HG03469 (cell line): Measurements from ENCODE around the gene HNRNPUL2.
"Not testable (repeated sequence)": the region's sequence is repeated elsewhere in the genome, so short reads cannot be mapped to it uniquely, and the experiment has no call there.

Experiments
- ATAC-seq: cut with Tn5 transposase; IDR thresholded peaks from one replicate; pipeline ENCODE4 v1.9.1; 2021; ENCODE audit warnings: mild to moderate bottlenecking, moderate library complexity, moderate number of reproducible peaks; ENCODE audit not compliant: unreplicated experiment

The HNRNPUL2 gene

DNA sequence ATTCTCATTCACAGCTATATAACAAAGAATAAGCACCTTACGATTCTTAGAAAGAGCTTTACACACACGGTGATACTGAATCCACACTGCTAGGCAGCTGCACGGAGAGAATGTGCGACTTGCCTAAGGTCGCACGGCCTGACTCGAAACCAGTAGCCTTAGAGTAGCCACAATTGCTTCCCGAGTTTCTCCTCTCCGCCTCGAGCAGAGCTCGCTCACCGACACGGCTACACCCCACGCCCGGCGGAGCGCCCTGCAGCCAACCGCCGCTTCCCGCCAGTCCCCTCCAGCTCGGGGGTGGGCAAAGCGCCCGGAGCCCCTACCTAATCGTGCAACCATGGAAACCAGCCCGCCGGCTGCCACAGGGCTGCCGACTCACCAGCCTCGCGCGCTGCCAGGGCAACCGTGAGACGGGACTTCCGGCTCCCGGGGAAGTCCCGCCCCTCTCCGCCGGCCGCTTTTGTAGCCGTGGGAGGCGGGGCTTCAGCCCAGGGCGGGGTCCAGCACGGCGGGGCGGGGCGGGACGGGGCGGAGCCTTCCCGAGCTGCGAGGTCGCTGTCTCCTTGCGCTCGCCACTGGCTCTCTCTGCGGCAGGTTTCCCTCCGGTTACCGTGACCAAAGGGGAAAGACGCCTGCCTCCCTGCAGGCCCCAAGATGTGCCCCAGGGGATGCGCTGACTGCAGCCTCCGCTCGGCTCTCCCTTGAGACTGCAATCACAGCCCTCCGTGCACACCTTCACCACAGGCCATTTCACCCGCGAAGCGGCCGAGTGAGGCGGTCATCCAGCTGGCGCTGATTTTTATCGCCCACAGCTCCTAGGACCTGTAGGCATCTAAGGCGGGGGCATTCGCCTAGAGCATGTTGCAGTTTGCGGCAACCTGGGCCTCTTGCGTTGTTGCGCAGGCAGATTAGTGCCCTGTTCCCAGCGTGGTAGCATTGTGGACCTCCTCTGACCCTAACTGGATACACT is 21.1 kb downstream of the HNRNPUL2 start:
- ATAC-seq: peak; percentile 31

DNA sequence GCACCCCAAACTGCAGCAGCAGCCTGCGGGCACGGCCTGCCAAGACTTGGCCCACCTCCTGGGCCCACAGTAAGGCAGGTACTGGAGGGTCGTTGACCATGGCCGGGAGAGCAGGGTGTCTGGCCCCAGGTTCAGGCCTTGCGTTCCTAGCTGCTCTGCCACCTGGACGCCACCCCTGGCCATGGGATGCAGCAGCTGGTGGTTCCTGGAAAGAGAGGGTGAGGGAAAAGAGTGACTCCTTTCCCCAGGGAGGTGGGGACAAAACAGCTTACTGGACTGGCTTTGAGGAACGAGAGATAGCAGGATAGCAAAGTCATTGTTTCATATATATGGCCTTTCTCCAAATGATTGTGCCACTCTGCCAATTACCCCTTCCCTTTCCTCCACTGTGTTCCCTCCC is 21.8 kb downstream of the HNRNPUL2 start:
- no peak for ATAC-seq

DNA sequence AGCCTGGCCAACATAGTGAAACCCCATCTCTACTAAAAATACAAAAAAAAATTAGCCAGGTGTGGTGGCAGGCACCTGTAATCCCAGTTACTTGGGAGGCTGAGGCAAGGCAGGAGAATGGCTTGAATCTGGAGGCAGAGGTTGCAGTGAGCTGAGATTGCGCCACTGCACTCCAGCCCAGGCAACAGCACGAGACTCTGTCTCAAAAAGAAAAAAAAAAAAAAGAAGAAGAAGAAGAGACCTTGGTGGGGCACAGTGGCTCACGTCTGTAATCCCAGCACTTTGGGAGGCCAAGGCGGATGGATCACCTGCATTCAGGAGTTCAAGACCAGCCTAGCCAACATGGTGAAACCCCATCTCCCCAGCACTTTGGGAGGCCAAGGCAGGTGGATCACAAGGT is 23.3 kb downstream of the HNRNPUL2 start:
- ATAC-seq: not testable (repeated sequence)

DNA sequence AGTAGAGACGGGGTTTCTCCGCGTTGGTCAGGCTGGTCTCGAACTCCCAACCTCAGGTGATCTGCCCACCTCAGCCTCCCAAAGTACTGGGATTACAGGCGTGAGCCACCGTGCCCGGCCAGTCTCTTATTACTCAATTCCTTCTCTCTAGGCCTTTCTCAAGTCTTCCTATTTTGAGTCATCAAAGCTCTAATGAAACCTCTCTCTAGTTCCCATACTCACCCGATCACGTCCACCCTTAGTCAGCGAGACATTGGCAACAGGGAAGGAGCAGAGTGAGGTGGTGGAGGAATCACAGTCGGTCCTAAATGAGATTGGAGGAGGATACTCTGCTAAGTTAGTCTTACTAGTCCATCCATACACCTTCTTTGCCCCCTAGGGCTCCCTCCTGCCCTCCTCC is 25.0 kb downstream of the HNRNPUL2 start:
- ATAC-seq: no peak

DNA sequence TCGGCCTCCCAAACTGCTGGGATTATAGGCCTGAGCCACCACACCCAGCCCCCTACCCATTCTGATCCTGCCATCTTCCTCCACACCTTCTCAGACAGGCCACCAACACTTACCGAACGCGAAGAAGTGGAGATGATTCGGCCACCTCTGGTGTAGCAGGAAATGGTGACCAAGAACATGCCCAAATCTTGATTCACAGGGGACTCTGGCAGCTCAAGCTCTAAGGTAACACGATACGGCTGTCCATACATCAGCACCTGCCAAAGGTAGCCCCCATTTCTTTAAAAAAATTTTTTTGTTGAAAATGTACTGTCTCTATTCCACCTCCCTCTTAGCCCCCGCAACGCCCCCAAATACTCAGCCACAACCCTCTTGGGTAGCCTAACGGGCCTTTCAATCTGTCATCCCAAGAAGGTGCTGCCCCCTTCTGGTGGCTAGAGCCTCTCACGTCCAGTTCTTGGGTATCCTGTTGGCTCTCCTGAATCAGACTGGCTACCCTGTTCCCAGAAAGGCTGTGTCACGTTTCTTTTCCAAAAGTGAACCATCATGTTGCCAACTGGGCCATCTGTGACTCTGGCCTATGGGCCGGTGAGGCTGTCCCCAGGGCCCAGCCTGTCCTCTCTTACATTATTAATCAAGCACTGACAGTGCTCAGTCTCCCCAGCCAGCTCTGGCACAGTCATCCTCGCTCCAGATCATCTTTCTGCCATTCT is 32.6 kb downstream of the HNRNPUL2 start:
- no peak for ATAC-seq

DNA sequence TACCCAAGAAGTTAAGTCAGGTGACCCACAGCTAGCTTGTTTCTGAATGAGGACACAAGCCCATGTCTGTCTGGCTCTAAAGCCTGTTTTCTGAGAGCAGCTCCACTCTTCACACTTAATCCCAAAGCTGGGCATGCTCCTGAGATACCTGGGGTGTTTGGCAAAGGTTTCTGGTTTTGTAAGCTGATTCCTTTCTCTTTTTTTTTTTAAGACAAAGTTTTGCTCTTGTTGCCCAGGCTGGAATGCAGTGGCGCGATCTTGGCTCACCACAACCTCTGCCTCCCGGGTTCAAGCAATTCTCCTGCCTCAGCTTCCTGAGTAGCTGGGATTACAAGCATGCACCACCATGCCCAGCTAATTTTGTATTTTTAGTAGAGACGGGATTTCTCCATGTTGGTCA is 33.6 kb downstream of the HNRNPUL2 start:
- not testable (repeated sequence) for ATAC-seq

DNA sequence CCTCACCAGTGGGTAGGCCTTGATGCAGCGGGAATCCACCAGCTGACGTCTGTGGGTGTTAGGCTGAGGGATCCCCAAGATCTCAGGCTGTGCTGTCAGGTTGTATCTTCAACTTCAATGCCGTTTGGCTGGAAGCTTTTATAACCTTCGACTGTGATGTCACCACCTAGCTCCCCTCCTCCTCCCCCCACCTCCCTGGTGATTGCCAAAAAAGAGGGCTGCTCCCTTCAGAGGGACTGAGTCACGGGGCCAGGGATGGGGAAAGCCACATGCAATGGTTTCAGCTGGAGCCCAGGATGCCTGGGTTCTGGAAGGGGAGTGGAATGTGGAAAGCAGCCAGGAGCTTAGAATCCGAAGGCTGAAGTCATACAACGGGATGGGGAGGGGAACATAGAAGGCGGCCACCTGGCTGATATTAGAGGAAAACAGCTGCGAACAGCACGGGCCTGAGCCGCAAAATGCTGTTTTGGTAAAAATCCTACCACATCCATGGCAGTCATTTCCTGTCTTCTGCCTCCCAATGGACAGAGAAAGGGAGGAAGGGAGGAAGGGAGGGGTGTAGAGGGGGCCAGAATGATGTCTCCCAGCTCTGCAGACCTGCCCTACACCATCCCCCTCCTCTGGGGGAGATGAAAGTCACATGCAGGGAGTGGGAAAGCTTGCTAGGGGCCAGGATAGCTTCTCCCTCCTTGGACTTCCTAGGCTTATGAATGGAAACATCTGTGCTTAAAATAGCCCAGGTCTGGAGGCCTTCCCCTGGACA is 37.7 kb downstream of the HNRNPUL2 start, which contains the start of gene LRRN4CL:
TSS of gene LRRN4CL (minus strand) at position 110 of the 763 bp plus-strand sequence. CDS start 1,022 bp downstream, outside the sequence.
- no peak for ATAC-seq

DNA sequence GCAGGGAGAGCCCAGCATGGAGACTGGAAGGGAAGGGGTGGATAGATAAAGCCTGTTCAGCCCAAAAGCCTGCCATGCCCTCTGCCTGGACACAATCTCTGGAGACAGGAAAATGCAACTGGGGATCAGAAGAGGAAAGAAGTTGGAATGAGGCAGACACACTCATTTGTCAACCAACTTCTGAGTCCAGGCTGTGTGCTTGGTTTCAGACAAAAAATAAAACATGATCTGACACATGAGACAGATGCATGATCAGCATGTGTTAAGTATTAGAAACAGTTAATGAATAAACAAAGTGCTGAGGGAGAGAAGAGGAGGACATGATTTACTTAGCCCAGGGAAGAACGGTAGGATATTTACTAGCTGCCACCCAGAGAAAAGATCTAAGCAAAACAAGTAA is 38.8 kb downstream of the HNRNPUL2 start:
- ATAC-seq: no peak

DNA sequence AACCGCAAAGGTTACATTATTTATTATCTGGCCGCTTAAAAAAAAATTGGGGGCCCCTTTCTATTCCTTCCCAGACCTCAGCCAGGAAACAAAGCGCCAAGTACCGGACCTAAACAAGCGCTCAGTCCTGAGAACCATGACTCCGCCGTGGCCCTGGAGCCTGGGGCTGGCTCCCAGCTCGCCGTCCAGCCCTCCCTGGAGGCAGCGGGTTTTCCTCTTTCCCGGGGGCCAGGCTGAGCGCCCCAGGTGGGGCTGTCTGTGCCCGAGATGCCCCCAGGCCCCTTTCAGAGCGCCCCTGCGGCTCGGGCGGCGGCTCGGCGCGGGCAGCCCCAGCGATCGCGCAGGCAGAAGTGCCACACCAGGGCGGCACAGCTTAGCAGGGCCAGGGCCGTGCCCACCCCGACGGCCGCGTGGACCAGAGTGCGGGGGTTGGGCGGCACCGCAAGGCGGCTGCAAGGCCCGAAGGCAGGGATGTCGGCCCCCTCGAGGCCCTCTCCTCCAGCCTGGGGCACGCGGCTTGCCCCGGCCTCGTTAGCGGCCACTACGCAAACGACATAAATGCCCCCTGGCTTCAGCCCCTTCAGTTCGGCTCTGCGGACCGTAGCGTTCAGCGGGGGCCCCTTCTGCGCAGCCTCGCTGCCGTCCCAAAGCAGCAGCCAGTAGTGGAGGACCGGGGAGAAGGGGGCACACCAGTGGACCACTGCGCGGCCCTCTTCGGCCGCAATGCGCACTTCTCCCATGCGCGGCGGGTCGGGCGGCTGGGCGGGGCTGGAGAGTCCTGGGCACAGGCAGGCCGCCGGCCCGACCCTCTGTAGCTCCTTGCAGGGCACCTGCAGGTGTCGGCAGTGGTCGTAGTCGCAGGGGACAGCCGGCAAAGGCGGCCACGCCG is 39.5 kb downstream of the HNRNPUL2 start:
- no peak for ATAC-seq

DNA sequence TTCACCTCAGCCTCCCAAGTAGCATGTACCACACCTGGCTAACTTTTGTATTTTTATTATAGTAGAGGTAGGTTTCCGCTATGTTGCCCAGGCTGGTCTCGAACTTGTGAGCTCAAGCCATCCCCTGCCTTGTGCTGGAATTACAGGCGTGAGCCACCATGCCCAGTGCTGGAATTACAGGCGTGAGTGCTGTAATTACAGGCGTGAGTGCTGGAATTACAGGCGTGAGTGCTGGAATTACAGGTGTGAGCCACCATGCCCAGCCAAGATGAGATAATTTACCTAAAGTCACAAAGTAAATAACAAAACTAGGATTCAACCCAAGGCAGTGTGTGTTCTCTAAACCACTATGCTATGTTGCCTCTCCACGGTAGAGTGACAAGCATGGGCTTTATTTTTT is 44.7 kb downstream of the HNRNPUL2 start:
- no peak for ATAC-seq

DNA sequence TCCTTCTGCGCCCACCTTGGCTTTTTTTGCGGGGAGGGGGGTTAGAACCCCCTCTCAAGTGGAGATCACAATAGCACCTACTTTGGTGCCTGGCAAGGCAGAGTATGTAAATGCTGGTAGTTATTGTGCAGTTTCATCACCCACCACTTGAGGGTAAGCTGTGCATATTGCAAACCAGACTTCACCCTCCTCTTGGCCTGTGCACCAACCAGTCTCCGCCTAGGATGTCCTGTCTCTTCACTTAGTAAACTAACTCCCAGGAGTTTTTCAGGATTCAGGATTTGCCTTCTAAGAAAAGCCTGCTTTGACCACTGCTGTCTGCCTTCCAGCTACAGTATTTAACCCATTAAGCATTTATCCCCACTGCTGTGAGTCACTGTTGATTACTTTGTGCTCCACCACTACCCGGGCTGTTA is 46.4 kb downstream of the HNRNPUL2 start:
- ATAC-seq: no peak

DNA sequence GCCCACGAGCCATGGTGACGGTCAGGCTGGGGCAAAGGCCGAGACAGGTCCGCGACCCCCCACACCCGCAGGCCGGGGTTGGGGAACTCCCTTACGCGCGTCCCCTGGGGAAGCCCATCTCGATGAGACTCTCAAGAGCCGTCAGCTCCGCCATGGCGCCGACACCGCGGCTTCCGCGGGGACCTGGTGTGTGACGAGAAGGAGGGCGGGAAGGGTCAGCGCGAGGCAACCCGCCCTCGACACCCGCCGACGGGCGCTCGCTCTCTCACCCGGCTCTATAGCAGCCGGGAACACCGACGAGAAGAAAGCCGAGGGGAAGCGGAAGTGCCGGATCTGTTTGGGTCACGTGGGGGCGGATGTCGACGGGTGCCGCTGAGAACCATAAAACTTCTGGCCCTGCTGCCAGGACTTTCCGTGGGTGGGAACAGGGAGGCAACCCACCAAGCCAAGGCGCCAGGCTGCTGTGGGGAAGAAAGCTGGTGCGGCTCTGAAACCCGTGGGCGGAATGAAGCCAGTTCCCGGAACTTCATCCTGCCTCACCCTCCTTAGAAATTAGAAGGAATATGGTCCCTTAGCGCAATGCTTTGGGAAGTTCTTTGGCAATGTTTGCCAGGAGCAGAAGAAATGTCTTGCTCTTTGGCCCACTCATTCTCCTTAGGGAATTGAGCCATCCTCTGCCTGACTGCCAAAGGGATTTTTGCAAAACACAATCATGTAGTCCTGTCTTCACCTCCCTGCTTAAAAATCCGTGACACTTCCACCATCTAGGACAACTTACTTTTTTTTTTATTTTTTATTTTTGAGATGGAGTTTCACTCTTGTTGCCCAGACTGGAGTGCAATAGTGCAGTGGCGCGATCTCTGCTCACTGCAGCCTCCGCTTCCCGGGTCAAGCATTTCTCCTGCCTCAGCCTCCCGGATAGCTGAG is 48.2 kb downstream of the HNRNPUL2 start, which contains the start of gene UBXN1:
TSS of gene UBXN1 (minus strand) at position 304 of the 927 bp plus-strand sequence. CDS start at position 154, 150 bp downstream.
- ATAC-seq: no peak

DNA sequence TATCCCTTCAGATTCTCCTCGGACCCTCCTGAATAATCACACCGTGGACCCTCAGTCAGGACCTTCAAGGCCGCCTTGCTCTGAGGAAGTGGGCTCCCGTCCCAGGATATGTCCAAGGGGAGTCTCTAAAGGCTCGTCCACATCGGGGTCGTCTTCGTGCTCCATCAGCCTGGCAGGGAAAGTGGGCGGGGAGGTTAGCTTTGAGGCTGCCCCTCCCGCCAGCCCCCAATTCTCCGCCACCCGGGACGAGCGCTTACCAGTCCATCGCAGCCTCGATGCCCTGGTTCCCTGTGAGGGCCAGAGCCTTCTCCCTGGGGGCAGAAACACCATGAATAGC is 48.9 kb downstream of the HNRNPUL2 start:
- ATAC-seq: no peak

DNA sequence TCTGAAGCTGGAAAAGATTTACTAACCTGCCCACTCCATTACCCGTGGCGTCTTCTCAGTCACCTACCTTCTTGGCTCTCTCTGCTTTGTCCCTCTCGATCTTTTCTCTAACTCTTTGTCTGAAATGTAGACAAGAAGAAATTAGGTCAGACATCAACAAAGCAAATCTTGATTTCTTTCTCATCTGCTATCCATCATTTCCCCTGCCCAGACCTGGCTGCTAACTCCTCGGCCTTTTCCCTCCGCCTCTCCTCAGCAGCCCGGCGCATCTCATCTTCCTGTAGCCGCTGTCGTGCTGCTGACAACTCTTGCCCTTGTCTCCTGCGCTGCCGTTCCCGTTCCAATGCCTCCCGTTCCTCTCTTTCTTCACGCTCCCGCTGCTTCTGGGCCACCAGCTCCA is 49.5 kb downstream of the HNRNPUL2 start:
- no peak for ATAC-seq

DNA sequence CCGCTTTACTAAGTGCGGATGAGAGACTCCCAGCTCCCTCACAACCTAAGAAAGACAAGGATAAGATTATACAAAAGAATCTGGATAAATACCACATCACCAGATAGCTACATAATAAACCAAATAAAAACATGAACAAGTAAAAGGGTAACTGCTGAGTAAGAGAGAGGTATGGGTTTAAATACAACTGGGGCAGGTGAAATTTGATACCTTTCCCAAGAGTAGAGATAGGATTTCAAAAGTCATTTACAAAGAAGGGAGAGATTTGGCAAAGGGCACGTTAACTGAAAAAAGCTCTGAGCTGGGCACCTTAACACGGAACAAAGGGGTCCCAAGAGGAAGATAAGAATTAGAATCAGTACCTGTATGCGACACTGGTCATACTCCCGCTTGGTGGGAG is 50.1 kb downstream of the HNRNPUL2 start:
- no peak for ATAC-seq

DNA sequence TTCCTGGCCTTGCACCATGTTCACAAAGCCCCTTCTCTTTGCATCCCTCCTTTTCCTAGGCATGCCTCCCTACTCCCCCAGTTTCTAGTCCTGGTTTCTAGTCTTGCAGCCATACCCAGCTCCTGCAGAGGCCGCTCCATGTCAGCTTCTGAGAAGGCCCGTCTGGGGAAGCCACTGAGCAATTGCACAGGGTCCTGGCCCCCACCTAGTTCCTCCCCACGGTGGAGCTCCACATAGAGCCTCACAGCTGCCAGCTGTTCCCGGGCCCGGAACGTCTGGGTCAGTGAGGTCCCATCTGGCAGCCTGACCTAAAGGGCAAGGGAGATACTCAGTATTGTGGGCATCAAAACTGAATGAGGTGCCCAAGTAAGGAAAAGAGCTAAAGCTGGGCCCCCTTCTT is 50.6 kb downstream of the HNRNPUL2 start:
- no peak for ATAC-seq

DNA sequence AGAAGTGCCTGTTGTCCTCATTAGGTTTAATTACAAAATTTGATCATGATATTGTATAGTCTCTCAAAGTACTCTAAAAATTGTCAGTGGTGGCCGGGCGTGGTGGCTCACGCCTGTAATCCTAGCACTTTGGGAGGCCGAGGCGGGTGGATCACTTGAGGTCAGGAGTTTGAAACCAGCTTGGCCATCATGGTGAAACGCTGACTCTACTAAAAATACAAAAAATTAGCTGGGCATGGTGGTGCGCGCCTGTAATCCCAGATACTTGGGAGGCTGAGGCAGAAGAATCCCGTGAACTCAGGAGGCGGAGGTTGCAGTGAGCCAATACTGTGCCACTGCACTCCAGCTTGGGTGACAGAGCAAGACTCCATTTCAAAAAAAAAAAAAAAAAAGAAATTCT is 51.8 kb downstream of the HNRNPUL2 start:
- not testable (repeated sequence) for ATAC-seq

DNA sequence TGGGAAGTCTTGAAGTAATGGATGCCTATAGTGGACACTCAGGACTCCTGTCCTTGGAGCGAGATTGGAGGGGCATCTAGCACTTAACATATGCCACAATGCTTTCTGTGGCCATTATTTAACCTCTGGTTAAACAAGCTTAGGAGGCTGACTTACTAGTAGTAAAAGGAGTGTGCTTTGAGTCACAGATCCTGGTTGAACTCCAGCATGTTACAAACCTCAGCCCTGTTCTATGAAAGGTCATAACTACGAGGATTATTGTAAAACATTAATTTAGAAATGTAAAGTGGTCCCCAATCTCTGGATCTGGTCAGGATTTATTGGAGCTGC is 54.1 kb downstream of the HNRNPUL2 start:
- no peak for ATAC-seq
